ENCODE results near the gene ARHGAP18.

The ARHGAP18 gene

DNA sequence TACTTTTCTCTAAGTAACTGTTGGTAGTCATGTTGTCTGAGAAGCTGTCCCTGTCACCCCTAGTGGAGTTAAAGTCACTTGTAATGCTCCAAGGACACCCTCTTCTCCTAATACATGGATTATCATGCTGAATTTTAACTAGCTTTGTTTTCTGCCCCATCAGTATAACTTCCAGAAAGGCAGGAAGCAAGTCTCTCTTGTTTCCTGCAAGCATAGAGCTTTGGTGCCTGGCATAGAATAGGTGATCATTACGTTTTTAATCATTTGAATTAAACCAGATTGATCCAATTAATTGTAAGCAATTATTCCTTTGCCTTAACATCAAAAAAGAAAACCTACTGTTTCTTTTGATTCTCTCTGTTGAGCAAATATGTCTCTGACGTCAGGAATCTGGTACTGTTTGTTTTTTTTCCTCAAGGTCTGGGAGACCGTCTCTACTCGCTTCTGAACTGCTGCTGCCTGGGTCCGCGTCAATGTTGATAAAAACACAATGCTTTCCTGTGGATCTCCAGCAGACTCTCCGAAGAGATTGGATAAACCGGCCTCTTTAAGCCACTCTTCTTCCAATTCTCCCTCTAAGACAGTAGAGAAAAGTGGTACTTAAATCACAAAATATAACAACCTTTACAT, 71.8 kb downstream of the ARHGAP18 start:
- no peak for DNase-seq

DNA sequence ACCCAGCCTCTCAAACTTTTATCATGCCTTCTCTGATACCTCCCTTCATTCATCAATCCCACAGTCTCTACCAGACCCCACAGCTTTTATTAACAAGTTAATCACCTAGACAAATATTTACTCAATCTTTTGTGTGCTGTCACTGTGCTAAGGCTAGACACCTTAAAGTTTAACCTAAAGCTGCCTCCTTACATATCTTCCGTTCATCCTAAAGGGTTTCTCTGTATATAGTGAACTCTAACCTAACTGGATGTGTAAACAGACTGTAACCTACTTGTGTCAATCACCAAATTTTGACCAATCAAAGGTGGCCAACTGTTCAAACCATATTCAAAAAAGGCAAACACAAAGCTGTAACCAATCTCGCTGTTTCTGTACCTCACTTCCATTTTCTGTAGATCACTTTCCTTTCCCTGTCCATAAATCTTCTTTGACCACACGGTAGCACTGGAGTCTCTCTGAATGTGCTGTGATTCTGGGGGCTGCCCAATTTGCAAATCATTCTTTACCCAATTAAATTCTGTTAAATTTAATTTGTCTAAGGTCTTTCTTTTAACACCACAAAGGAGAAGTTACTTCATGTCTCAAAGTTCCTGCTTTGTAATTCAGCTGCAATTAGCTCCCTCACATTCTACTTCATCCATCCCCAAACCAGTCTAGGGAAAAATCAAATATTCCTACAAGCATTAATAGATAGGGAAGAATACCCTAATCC, 72.5 kb downstream of the ARHGAP18 start:
- no peak for DNase-seq

DNA sequence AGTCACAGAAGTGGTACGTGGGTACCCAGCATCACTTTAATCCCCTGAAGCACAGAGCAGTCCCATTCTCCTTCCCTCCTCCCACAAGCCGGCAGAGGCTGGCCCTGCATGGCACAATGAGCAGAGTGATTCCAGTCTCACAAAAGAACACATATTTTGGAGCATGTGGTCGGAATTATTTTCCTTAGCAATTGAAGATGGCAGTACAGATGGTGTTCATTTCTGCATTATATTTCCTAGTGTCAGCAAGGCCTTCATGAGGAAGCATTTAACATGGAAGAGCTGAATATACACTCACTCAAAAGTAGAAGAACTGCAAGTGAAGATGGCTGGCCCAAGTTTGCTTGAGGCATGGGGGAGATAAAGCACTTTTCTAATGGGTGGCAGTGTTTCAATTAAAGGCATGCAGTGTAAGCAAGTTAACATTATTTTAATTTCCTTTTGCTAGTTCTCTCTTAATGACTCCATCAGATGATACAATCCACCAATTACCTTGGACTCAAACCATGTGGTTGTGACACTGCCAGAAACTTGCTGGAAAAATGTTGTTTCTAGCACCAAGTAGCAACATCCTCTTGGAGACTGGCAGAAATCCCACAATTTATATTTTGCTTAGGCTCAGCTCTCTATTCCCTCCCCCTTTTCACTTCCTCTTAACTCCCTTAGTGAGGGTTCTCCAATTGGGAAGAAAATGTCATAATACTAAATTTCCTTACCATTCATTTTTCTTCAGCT, 74.4 kb downstream of the ARHGAP18 start:
- no peak for DNase-seq

DNA sequence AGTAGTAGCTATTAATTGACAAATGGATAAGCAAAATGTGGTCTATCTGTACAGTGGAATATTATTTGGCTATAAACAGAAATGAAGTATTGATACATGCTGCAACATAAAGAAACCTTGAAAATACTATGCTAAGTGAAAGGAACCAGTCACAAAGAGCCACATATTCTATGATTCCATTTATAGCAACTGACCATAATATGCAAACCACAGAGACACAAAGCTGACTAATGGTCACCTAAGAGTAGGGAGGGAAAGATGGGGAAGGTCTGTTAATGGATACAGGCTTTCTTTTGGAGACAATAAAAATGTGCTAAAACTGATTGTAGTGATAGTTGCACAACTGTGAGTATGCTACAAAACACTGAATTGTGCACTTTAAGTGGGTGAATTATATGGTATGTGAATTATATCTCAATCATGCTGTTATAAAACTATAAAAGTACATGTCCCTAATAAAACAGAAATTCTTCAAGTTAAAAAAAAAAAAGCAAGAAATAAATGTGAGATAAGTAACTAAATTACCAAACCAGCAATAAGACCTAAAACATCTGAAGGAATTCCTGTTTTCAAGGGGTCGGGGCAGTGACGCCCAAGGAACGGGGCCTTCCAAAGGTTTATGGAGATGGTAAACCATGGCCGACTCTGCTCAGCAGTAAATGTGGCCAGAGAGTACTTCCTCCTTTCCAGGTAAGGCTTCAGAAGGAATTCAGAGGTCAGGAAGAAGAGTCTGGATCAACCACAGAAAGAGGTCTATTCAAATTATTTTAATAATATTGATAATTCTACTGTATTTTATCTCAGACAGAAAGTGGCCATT, 75.4 kb downstream of the ARHGAP18 start:
- DNase-seq: no peak

DNA sequence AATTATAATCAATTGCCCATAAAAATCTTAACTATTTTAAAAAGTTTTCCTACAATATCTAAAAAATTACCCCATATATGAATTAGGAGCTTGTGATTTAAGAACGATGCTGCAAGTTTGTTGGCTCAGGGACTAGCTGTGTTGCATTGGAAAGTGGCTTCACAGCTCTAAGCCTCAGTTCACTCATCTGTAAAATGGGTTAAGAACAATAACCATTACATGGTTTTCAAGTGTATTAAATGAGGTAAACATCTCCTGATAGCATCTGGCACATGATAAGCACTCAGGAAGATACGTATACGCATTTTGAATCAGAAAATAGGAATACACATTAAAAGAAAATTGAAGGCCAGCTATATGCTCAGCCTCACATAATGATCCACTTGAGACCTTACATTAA, 76.4 kb downstream of the ARHGAP18 start:
- DNase-seq: no peak

DNA sequence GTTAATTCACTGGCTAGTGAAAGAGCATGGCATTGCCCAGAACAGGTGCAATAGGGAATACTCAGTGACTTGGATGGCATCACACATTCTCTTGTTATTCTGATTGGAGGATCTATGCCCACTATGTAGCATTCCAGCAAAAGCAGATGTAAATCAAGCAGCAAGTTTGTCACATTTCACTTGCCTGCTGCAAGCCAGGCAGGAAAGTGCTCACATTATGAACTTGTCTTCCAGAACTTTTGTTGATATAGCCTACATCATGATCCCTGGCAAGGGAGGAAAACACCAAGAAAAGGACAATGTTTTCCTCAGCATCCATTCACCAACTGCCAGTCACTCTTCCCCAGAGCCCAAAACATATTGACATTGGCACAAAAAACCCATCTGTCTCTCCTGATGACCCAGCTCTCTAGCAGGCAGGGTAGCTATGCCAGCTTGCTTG, 77.8 kb downstream of the ARHGAP18 start:
- DNase-seq: no peak

DNA sequence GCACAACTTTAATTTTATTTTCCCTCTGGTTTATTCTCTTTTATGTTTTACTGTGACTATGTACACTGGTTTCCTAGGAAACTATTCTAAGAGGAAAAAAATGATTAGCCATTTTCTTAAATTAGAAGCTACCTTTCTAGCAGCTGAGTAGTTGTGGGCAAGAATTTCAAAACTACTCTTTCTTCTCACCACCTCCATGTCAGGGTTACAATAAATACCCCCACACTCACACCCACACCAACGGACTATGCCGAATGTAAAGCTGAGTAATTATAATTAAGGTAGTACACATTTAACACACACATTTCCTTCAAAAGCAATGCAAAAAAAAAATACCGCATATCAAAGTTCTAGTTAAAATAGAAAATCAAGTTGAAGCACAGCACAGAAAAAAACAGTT, 78.9 kb downstream of the ARHGAP18 start:
- no peak for DNase-seq

DNA sequence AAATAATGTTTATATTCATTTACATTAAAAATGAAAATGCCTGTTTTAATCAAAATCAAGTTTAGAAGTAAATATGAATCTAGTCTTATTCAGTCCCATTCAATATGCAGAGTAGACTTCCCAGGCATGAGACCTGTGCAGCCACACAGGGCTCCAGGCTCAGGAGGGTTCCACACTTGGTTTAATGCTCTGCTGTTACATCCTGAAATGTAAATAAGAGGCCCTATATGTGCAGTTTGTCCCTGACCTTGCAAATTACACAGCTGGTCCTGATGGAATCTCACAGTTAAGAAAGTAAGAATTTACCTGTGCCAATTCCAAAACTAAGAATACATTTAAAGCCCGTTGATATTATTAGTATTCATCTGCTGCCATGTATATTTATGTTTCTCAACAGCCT, 79.4 kb downstream of the ARHGAP18 start:
- no peak for DNase-seq

DNA sequence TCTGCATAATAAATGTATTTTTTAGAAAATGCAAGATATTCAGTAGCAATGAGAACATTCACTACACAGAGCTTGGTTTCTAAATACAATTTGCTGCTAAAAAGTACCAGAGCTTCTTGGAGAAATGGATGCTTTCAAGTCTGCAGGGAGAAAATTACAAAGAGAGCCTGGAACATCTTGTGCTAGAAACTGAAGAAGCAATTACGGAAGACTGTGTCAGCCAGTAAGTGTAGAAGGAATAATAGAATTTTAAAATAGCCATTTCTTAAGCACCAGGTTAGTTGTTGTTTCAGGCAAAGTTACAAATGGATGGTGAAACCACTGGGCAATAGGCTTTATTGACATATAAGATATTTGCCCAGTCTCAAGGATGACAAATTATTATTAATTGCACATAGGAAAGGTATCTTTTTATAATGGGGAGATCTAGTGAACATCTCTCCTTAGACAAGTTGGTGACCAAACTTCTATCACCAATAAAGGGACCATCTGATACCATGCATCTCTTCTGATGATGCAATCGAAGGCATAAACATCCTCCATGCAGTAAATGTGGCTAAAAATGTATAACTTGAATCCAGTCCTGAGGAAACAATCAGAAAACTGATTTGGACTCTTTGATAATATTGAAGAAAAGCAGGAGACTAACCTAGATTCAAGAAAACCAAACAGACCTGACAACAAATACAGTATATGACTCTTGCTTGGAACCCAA, 81.7 kb downstream of the ARHGAP18 start:
- DNase-seq: no peak

DNA sequence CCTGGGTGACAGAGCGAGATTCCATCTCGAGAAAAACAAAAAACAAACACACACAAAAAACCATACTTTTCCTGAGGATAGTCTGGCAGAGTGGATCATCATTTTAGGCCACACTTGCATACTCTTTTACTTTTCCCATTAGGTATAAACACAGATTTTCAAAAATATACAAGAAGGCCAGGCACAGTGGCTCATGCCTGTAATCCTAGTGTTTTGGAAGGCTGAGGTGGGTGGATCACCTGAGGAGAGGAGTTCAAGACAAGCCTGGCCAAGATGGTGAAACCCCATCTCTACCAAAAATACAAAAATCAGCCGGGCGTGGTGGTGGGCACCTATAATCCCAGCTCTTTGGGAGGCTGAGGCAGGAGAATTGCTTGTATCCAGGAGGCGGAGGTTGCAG, 85.5 kb downstream of the ARHGAP18 start:
- DNase-seq: no peak

DNA sequence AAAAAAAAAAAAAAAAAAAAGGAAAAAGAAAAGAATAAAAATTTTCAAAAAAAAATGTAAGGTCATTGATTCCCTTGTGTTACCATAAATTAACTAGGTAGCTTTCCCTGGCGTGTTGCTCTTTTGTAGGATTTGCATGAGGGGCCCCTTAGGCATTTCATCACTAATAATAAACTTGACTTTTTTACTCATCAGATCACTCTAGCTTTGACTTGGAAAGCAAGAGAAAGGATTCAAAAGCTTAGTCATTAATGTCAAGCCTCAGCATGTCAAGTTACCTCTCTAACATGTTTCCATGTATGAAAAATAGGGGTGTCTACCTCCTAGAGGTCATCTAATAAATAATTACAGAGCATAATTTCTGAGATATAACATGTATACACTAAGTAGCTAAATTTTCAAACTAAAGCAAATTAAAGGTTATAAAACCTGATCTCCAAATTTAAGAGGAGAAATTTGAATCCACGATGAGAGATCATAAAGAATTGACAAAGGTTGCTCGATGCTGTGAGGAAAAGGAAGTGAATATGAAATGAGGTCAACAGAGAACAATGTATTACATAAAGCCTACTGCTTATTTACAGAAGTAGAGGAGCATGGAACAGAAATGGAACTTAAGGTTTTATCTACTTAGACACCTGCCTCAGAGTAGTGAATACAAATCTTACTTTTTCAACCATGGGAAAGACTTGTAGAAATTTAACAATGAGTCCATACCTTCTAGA, 86.8 kb downstream of the ARHGAP18 start:
- no peak for DNase-seq

DNA sequence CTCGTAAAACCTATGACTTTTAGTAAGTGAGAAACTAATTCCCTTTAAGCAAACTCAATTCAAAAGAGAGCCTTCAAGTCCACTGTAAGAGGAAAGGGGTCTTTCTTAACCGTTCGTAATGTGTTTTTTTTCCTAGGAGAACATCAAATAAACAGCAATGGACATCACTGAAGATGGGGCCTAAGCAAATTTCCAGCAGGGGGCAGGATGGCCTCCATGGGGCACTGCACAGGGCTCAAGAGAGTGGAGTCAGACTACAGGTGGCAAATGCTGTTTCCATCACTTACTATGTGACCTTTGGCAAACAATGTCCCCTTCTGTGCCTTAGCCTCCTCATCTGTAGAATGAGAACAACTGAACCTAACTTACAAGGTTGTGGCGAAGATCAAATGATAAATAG, 88.7 kb downstream of the ARHGAP18 start:
- DNase-seq: no peak

DNA sequence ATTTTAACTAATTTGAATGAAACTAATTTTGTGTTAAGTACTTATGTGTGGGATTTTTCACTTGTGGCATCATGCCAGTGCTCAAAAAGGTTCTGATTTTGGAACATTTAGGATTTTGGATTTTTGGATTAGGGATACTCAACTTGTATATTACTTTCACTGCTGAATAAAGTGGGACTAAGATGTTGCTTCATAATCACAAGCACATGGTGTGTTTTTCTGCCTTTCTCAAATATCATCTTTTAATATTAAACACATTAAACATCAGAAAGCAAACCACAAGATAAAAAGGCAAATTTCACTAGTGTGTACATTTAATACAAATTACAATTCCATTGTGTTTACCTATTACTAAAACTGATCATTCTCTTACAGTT, 89.8 kb downstream of the ARHGAP18 start:
- no peak for DNase-seq

DNA sequence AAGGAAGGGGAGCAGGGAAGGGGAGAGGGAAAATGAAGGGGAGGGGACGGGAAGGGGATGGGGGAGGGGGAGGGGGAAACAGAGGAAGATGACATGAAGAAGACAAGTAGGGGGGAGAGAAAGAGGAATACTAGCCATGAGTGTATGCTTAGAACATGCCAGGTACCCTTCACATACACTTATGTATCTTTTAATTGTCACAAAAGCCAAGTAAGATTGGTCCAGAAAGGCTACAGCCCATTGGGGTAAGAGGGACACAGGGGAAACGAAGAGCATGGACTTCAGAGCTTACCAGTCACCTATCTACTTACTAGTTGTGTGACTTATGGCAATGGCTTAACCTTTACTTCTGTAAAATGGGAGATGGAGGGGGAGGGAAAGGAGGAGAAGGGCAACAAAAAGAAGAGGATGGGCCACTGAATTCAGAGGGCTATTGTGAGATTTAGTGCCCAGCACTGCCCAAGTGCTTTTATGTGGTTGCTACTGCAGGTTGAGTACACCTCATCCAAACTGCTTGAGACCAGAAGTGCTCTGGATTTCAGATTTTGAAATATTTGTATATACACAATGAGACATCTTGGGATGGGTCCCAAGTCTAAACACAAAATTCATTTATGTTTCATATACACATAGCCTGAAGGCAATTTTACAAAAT, 90.3 kb downstream of the ARHGAP18 start:
- DNase-seq: no peak

DNA sequence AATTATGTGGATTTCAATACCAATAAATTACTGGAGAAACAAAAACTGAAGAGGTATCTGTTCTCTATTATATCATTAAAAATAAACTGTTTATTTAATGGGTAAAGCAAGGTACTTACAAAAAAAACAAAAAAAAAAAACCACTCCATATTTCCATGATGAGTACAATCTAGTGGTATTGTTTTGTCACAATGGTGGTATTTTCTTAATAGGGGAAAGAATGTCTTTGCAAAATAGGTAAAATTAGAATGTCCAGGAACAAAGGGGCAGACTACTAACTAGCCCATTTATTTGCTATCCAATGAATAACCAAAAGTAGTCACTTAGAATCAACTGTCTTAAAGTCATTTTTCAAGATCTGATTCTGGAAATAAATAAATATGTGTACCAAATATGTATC, 92.0 kb downstream of the ARHGAP18 start:
- DNase-seq: no peak

DNA sequence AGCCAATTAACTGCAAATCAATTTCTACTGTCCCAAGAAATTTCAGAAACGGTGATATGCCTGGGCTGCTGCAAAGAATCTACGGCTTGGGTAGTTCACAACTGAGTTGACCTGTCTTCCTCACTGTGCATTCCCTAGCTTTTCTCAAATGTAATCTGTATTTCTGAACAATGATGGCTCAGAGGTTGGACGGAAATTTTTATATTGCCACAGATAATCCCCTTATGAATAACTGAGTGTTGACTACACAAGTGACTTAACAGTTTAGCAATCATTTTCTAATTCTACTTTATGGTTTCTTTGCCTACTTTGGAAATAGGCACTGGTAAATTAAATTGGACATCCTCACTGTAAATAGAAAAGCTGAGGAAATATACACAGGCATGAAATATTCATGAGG, 94.5 kb downstream of the ARHGAP18 start:
- no peak for DNase-seq

DNA sequence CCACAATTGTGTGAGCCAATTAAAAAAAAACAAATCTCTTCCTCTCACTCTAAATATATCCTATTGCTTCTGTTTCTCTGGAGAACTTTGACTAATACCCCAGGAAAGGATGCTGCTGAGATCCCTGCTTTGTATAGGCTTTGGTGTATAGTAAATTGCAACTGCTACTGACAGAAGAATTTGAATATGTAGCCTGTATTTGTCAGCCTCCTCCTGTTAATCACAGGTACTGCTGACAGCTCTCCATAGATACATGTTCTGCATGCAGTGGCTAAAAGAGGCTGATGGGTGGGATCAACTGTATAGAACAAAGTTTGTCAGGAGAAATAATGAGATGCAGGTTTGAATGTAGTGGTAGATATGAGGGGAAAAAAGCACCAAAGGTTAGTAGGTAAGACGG, 95.0 kb downstream of the ARHGAP18 start:
- no peak for DNase-seq

DNA sequence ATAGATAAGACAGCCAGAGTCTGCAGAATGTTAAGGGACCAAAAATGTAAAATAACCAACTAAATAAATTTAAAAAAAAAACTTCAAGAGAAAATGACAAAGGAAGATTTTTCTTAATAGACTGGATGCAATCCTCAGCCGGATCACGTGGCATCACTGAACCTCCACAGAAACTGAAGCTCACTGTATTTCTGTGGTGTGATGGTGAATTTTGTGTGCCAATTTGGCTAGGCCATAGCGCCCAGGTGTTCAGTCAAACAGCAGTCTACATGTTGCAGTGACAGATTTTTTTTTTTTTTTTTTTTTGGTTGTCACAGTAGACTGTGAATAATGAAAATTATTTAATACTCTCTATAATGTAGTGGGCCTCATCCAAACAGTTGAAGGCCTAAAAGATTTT, 95.5 kb downstream of the ARHGAP18 start:
- DNase-seq: no peak

DNA sequence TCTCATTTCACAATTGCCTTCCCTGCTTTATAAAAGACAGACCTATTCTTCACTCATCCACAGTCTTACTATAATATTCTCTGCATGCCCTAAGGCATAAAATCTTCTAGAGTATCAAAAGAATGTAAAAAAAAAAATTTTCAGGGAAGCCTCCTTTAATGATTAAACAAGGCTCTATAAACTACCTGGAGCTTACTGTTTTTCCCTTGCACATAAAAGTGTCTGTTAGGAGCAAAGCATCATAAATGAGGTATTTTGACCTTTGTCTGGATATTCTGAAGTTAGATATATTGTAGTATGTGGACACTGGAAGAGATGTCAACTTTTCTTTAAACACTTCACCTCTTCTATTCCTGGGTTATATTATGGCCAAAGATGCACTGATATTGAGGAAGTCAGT, 97.5 kb downstream of the ARHGAP18 start:
- DNase-seq: no peak

DNA sequence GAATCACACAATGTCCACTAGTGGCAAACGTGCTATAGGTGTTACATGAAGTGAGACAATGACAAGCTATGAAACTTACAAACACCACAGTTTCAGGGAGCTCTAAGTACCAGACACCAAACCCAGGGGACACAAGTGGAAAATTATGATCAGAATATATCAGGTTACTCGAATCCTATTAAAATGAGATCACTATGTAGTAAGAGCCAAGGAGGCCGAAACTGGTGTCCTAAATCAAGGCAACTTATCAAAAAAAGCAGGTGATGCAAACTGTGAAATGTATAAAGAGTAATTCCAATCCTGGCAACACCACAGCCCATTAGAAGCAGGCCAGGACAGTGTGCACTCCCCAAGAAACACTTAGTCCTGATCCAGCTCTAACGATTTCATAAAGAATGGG, 100.3 kb downstream of the ARHGAP18 start:
- no peak for DNase-seq

DNA sequence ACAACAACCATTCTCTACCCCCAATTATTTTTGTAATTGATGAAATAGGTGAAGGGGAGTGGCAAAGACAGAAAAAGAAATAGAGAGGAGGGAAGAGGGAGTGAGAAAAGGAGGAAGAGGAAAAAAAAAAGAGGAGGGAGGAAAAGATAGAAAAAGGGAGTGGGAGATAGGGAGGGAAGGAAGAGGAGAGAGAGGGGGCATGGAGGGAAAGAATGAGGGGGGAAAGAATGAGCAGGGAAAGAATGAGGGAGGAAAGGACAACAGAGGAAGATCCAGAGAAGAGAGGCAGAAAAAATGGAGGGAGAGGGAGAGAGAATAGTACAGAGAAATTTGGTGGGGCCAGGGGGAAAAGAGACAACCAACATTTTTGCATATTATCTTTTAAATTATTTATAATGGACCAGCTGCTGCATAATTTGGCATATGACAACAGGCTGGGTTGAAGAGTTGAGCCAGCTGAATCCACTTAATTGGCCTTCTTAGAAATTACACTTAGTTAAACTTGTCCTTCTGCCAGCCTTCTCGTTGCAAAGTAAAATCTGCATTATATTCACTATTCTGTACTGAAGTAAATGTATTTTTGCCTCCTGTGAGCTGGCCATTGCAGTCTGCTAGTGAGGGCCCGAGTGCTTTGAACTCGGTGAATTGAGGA, 101.0 kb downstream of the ARHGAP18 start:
- DNase-seq: no peak

Measured in DMS79 treated with DMSO at 0.1 percent for 48 hours (cell line).